ENCODE data around the gene CFHR2. TPM values are rescaled to one million over a fixed set of nuclear protein-coding genes. Genes with fewer than 3 reads are reported as not detected.
"Not testable (repeated sequence)": the region's sequence is repeated elsewhere in the genome, so short reads cannot be mapped to it uniquely, and the experiment has no call there.

Gene CFHR2
- total RNA-seq, 4 donors from 2014 or later, result not detected

DNA sequence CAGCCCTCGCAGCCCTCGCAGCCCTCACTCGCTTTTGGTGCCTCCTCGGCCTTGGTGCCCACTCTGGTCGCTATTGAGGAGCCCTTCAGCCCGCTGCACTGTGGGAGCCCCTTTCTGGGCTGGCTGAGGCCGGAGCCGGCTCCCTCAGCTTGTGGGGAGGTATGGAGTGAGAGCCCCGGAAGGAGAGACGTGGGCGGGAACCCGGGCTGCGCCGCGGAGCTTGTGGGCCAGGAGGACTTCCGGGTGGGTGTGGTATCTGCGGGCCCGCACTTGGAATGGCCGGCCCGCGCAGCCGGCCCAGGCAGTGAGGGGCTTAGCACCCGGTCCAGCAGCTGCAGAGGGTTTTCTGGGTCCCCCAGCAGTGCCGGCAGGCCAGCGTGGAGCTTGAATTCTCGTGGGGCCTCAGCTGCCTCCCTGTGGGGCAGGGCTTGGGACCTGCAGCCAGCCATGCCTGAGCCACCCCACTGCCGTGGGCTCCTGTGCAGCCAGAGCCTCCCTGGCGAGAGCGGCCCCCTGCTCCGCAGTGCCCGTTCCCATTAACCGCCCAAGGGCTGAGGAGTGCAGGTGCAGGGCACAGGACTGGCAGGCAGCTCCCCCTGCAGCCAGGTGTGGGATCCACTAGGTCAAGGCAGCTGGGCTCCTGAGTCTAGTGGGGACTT, 9.9 kb upstream of the CFHR2 start:
- no peak for ATAC-seq

DNA sequence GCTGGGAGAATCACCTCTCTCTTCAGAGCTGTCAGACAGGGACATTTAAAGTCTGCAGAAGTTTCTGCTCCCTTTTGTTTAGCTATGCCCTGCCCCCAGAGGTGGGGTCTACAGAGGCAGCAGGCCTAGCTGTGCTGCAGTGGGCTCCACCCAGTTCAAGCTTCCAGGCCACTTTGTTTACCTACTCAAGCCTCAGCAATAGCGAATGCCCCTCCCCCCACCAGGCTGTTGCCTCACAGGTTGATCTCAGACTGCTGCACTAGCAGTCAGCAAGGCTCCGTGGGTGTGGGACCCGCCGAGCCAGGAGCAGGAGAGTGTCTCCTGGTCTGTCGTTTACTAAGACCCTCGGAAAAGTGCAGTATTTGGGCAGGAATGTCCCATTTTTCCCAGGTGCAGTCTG, 2.1 kb upstream of the CFHR2 start:
- H3K27me3 ChIP-seq, H3K4me3 ChIP-seq, H3K9me3 ChIP-seq, ATAC-seq, H3K4me1 ChIP-seq, H3K27ac ChIP-seq, H3K36me3 ChIP-seq: not testable (repeated sequence)
- WGBS, 2 donors (ENCODE audit: low coverage in 1 of 2), result 70 to 79% methylated on average over 4 of the region's 6 CpGs

More for the DNA sequence above, 9.9 kb upstream of the CFHR2 start:
- no peaks in the 10 kb centered on the region for H3K36me3 ChIP-seq
- 100% methylated on average over 2 of the region's 32 CpGs; no CpG with 5 or more reads in 1 of the 2 donors for WGBS, 2 donors (ENCODE audit: low coverage in 1 of 2)
- no peaks in the 10 kb centered on the region for H3K4me1 ChIP-seq
- no peaks in the 10 kb centered on the region for H3K27me3 ChIP-seq
- no peak overlapping the region for H3K4me3 ChIP-seq
- no peaks in the 10 kb centered on the region for H3K9me3 ChIP-seq
- H3K27ac ChIP-seq, result no peak overlapping the region
- no peak for TF ChIP-seq POLR2A (IDR thresholded peaks at IDR 0.05)
- TF ChIP-seq POLR2AphosphoS5 (IDR thresholded peaks at IDR 0.05), result no peak
- TF ChIP-seq EP300 (IDR thresholded peaks at IDR 0.05), result no peak

DNA sequence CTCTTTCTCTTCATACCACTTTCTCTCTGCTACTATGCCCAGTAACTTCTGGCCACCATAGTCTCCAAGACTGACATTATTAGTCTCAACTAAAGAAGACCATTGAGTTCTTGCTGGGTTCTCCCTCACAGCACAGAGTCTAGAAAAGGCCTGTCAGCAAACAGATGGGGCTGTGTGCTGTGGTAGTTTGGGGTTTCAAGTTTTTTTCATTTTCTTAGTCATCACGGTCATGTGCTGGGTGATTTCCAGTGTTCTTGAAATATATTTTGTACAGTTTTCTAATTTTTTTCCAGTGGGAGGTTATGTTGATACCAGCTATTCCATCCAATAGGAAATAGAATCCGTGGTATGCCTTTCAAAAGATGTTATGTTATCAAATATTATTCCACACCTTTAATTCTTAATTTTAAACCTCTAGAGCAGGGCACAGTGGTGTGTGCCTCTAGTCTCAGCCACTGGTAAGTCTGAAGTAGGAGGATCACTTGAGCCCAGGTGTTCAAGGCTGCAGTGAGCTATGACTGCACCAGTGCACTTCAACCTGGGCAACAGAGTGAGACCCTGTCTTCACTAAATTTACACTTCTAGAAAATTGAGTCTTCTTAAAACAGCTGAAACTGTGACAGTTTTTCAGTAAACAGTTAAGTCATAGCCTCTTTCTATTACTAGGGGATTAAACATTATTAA, 8.3 kb downstream of the CFHR2 start:
- no peaks in the 10 kb centered on the region for H3K9me3 ChIP-seq
- 92 to 94% methylated on average over 2 of the region's 2 CpGs for WGBS, 2 donors (ENCODE audit: low coverage in 1 of 2)
- no peaks in the 10 kb centered on the region for H3K27me3 ChIP-seq
- no peak for TF ChIP-seq POLR2AphosphoS5 (IDR thresholded peaks at IDR 0.05)
- no peak for TF ChIP-seq POLR2A (IDR thresholded peaks at IDR 0.05)
- TF ChIP-seq EP300 (IDR thresholded peaks at IDR 0.05), result no peak
- TF ChIP-seq, protein P1, sequence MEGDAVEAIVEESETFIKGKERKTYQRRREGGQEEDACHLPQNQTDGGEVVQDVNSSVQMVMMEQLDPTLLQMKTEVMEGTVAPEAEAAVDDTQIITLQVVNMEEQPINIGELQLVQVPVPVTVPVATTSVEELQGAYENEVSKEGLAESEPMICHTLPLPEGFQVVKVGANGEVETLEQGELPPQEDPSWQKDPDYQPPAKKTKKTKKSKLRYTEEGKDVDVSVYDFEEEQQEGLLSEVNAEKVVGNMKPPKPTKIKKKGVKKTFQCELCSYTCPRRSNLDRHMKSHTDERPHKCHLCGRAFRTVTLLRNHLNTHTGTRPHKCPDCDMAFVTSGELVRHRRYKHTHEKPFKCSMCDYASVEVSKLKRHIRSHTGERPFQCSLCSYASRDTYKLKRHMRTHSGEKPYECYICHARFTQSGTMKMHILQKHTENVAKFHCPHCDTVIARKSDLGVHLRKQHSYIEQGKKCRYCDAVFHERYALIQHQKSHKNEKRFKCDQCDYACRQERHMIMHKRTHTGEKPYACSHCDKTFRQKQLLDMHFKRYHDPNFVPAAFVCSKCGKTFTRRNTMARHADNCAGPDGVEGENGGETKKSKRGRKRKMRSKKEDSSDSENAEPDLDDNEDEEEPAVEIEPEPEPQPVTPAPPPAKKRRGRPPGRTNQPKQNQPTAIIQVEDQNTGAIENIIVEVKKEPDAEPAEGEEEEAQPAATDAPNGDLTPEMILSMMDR (IDR thresholded peaks at IDR 0.05), result no peak
- ATAC-seq, result no peak
- no peak overlapping the region for H3K27ac ChIP-seq
- H3K4me1 ChIP-seq, result no peaks in the 10 kb centered on the region
- no peaks in the 10 kb centered on the region for H3K36me3 ChIP-seq
- no peak overlapping the region for H3K4me3 ChIP-seq

DNA sequence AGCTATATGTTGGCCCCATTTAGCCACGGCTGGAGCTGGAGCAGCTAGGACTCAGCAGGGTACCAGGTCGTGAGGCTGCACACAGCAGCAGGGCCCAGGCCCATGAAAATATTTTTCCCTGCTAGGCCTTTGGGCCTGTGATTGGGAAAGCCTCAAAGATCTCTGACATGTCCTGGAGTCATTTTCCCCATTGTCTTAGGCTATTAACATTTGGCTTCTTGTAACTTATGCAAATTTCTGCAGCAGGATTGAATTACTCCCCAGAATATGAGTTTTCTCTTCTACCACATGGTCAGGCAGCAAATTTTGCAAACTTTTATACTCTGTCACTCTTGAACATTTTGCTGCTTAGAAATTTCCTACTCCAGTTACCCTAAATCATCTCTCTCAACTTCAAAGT, 11.2 kb downstream of the CFHR2 start:
- H3K4me1 ChIP-seq, result no peaks in the 10 kb centered on the region
- no peak overlapping the region for H3K4me3 ChIP-seq
- WGBS, 2 donors (ENCODE audit: low coverage in 1 of 2), result 50 to 75% methylated on average over 1 to 2 of the region's 2 CpGs
- no peaks in the 10 kb centered on the region for H3K27me3 ChIP-seq
- no peak for ATAC-seq
- no peak overlapping the region for H3K27ac ChIP-seq
- H3K36me3 ChIP-seq, result no peaks in the 10 kb centered on the region
- TF ChIP-seq EP300 (IDR thresholded peaks at IDR 0.05), result no peak
- no peak for TF ChIP-seq POLR2A (IDR thresholded peaks at IDR 0.05)
- TF ChIP-seq, protein P1 (IDR thresholded peaks at IDR 0.05), result no peak
- no peak for TF ChIP-seq POLR2AphosphoS5 (IDR thresholded peaks at IDR 0.05)
- H3K9me3 ChIP-seq, result no peaks in the 10 kb centered on the region

DNA sequence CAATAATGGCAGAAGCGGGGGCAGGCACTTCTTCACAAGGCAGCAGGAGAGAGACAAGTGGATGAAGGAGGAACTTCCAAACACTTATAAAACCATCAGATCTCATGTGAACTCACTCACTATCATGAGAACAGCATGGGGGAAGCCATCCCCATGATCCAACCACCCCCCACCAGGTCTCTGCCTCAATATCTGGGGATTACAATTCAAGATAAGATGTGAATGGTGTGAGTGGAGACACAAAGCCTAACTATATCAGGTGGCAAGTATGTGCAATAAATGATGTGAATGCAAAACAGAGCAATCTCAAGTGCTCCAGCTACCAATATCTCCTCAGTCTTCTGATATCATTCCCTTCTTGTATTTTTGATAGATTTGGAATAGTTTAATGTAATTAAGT, 12.4 kb downstream of the CFHR2 start:
- H3K9me3 ChIP-seq, result no peaks in the 10 kb centered on the region
- no peak for TF ChIP-seq EP300 (IDR thresholded peaks at IDR 0.05)
- TF ChIP-seq POLR2AphosphoS5 (IDR thresholded peaks at IDR 0.05), result no peak
- TF ChIP-seq, protein P1 (IDR thresholded peaks at IDR 0.05), result no peak
- no peak for TF ChIP-seq POLR2A (IDR thresholded peaks at IDR 0.05)
- no CpG with 5 or more reads among the region's 1 CpG for WGBS, 2 donors (ENCODE audit: low coverage in 1 of 2)

DNA sequence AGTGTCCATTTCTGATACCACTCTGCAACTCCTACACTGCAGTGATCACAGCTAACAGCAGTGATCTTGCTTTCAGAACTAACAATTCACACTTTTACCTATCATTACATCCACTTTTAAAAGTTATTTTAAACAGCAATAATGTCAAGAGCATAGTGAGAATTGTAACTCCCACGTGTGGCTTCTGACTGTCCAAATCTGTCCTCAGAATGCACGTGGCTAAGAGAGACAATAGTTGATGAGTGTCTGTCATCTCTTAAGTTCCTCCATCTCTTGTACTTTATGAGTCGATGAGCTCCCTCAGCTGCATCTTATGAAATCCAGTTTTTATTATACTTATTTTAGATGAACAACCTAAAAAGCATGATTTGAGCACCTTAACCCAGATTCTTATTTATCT, 17.3 kb downstream of the CFHR2 start:
- ATAC-seq, result no peak
- Histone ChIP-seq H3K4me3 (no peak overlapping the region), H3K4me1 (no peaks in the 10 kb centered on the region), H3K27me3 (no peaks in the 10 kb centered on the region), H3K9me3 (no peaks in the 10 kb centered on the region), H3K27ac (no peak overlapping the region), H3K36me3 (no peaks in the 10 kb centered on the region)
- TF ChIP-seq, protein P1 (IDR thresholded peaks at IDR 0.05), result no peak
- TF ChIP-seq EP300 (IDR thresholded peaks at IDR 0.05), result no peak
- no peak for TF ChIP-seq POLR2A (IDR thresholded peaks at IDR 0.05)
- TF ChIP-seq POLR2AphosphoS5 (IDR thresholded peaks at IDR 0.05), result no peak
- 56 to 76% methylated on average over 3 of the region's 3 CpGs for WGBS, 2 donors (ENCODE audit: low coverage in 1 of 2)

More for the DNA sequence above, 12.4 kb downstream of the CFHR2 start:
- H3K27me3 ChIP-seq, result no peaks in the 10 kb centered on the region
- H3K36me3 ChIP-seq, result no peaks in the 10 kb centered on the region
- no peaks in the 10 kb centered on the region for H3K4me1 ChIP-seq
- no peak for ATAC-seq
- H3K4me3 ChIP-seq, result no peak overlapping the region
- H3K27ac ChIP-seq, result no peak overlapping the region
